ENCODE data around the gene LPP. TPM values are rescaled to one million over a fixed set of nuclear protein-coding genes. Genes with fewer than 3 reads are reported as not detected.

The LPP gene
- total RNA-seq, 1 donor from 2014 or later, result 184 TPM

GRCh38 chr3:188394623-188395022 is 240.7 kb downstream of the LPP start:
- Mint-ChIP-seq H3K4me1 (ENCODE audit: unreplicated experiment) (peaks cover 19% of the 10 kb centered on the region), H3K27ac (ENCODE audit: unreplicated experiment) (no peak overlapping the region), H3K36me3 (ENCODE audit: unreplicated experiment) (no peaks in the 10 kb centered on the region), H3K9me3 (ENCODE audit: unreplicated experiment) (no peaks in the 10 kb centered on the region), H3K4me3 (ENCODE audit: unreplicated experiment) (no peak overlapping the region), H3K27me3 (ENCODE audit: unreplicated experiment) (no peaks in the 10 kb centered on the region)
- DNase-seq (ENCODE audit: extremely low spot score, unreplicated experiment), result no peak
- no peak for TF ChIP-seq CTCF (IDR thresholded peaks at IDR 0.05)

GRCh38 chr3:188396251-188396650 is 242.3 kb downstream of the LPP start:
- Mint-ChIP-seq H3K27me3 (ENCODE audit: unreplicated experiment) (no peaks in the 10 kb centered on the region), H3K9me3 (ENCODE audit: unreplicated experiment) (no peaks in the 10 kb centered on the region), H3K27ac (ENCODE audit: unreplicated experiment) (no peak overlapping the region), H3K4me3 (ENCODE audit: unreplicated experiment) (no peak overlapping the region), H3K4me1 (ENCODE audit: unreplicated experiment) (peaks cover 7% of the 10 kb centered on the region), H3K36me3 (ENCODE audit: unreplicated experiment) (no peaks in the 10 kb centered on the region)
- no peak for TF ChIP-seq CTCF (IDR thresholded peaks at IDR 0.05)
- DNase-seq (ENCODE audit: extremely low spot score, unreplicated experiment), result no peak

GRCh38 chr3:188396900-188397299 is 242.9 kb downstream of the LPP start:
- Mint-ChIP-seq H3K27me3 (ENCODE audit: unreplicated experiment) (no peaks in the 10 kb centered on the region), H3K4me1 (ENCODE audit: unreplicated experiment) (peaks cover 7% of the 10 kb centered on the region), H3K9me3 (ENCODE audit: unreplicated experiment) (no peaks in the 10 kb centered on the region), H3K27ac (ENCODE audit: unreplicated experiment) (no peak overlapping the region), H3K4me3 (ENCODE audit: unreplicated experiment) (no peak overlapping the region), H3K36me3 (ENCODE audit: unreplicated experiment) (no peaks in the 10 kb centered on the region)
- no peak for DNase-seq (ENCODE audit: extremely low spot score, unreplicated experiment)
- no peak for TF ChIP-seq CTCF (IDR thresholded peaks at IDR 0.05)

GRCh38 chr3:188397766-188398705 is 244.1 kb downstream of the LPP start:
- no peak for DNase-seq (ENCODE audit: extremely low spot score, unreplicated experiment)
- Mint-ChIP-seq H3K4me3 (ENCODE audit: unreplicated experiment) (no peak overlapping the region), H3K4me1 (ENCODE audit: unreplicated experiment) (peaks cover 7% of the 10 kb centered on the region), H3K36me3 (ENCODE audit: unreplicated experiment) (no peaks in the 10 kb centered on the region), H3K27ac (ENCODE audit: unreplicated experiment) (no peak overlapping the region), H3K9me3 (ENCODE audit: unreplicated experiment) (peaks cover 6% of the 10 kb centered on the region), H3K27me3 (ENCODE audit: unreplicated experiment) (no peaks in the 10 kb centered on the region)
- TF ChIP-seq CTCF (IDR thresholded peaks at IDR 0.05), result no peak

GRCh38 chr3:188400494-188401243 is 246.7 kb downstream of the LPP start:
- H3K27ac Mint-ChIP-seq (ENCODE audit: unreplicated experiment), result no peak overlapping the region
- H3K4me1 Mint-ChIP-seq (ENCODE audit: unreplicated experiment), result peaks cover 9% of the 10 kb centered on the region
- H3K4me3 Mint-ChIP-seq (ENCODE audit: unreplicated experiment), result no peak overlapping the region
- DNase-seq (ENCODE audit: extremely low spot score, unreplicated experiment), result no peak
- H3K36me3 Mint-ChIP-seq (ENCODE audit: unreplicated experiment), result no peaks in the 10 kb centered on the region
- TF ChIP-seq CTCF (IDR thresholded peaks at IDR 0.05), result no peak
- H3K9me3 Mint-ChIP-seq (ENCODE audit: unreplicated experiment), result peaks cover 6% of the 10 kb centered on the region
- no peaks in the 10 kb centered on the region for H3K27me3 Mint-ChIP-seq (ENCODE audit: unreplicated experiment)

All from osteocyte (in vitro differentiated cells).